ENCODE measurements around the gene CLEC2L. TPM values are rescaled to one million over a fixed set of nuclear protein-coding genes. Genes with fewer than 3 reads are reported as not detected.

Gene CLEC2L
- total and polyA plus RNA-seq, 2 of the 13 experiments (the other 11 are each of a cell fraction or from before 2014, with no cell fraction given) = 0.20 to 0.25 TPM

DNA sequence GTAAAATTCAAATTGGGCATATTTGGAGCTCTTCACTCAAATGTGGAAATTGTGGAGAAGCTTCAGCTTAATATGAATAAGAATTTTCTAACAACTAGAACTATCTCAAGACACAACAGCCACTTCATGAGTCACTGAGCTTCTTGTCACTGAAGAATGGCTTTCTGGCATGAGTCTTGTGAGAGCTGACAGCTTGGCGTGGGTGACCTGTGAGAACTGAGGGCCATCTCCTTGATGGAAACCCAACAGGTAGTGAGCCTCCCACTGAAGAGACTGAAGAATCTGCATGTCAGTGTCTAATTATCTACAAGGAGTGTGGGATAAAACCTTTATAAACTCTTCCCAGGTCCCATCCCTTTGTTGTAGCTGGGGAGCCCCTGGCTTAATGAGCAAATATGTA is 66.0 kb downstream of the CLEC2L start:
- no peak overlapping the region for H2AFZ ChIP-seq (ENCODE audit: low read length)
- WGBS (ENCODE audit: low lambda C conversion rate) = 100% methylated on average over 1 of the region's 1 CpG
- no peak overlapping the region for H3K4me3 ChIP-seq (replicated peaks in 1 of 3; ENCODE audit: insufficient read depth in 1 of 3, low read depth in 2 of 3, low read length in 3 of 3)
- FAIRE-seq (no peak), DNase-seq (ENCODE audit: low spot score) (no peak), ATAC-seq (no peak)
- in situ Hi-C loops (cut with HindIII; ENCODE audit: extremely low pct_ligation_motif_present, low pct_unique_long_range_greater_than_20kb) (no loop called here), intact Hi-C loops (cut with micrococcal nuclease; ENCODE audit: unreplicated experiment) (no loop called here)
- no peaks in the 10 kb centered on the region for H3K4me1 ChIP-seq (ENCODE audit: insufficient read depth, low read length)
- no peaks in the 10 kb centered on the region for H3K9me3 ChIP-seq (ENCODE audit: low read length)
- H3K27ac ChIP-seq (ENCODE audit: extremely low read length, insufficient read depth, low read length) = no peak overlapping the region
- H3K27me3 ChIP-seq (ENCODE audit: control insufficient read depth in 1 of 2, insufficient read depth in 2 of 2, low read length in 2 of 2) = no peaks in the 10 kb centered on the region
- no peaks in the 10 kb centered on the region for H3K79me2 ChIP-seq (ENCODE audit: insufficient read depth, low read length)
- H3K9ac ChIP-seq (ENCODE audit: insufficient read depth, low read depth, low read length) = no peak overlapping the region
- H3K4me2 ChIP-seq (ENCODE audit: low read depth, low read length) = no peak overlapping the region
- peaks cover 26 to 84% of the 10 kb centered on the region in 2 experiments for H3K36me3 ChIP-seq (replicated peaks in 1 of 2; ENCODE audit: control insufficient read depth in 1 of 2, insufficient read depth in 2 of 2, low read length in 2 of 2)
- no peaks in the 10 kb centered on the region for H4K20me1 ChIP-seq (ENCODE audit: insufficient read depth, low read length)
- POLR2A ChIA-PET = no interaction called here
- BruUV-seq (replicated peaks) = no TSS peak
- TF ChIP-seq POLR2G (IDR thresholded peaks at IDR 0.05; ENCODE audit: low read depth, low read length) (no peak), ARNT2 (CRISPR knock-in tag; IDR thresholded peaks at IDR 0.05; ENCODE audit: low read depth) (no peak), ZNF235 (CRISPR knock-in tag; IDR thresholded peaks at IDR 0.05; ENCODE audit: borderline replicate concordance) (no peak), ZNF274 (CRISPR knock-in tag; IDR thresholded peaks at IDR 0.05) (no peak), ZNF558 (CRISPR knock-in tag; IDR thresholded peaks at IDR 0.05; ENCODE audit: borderline replicate concordance) (no peak), ZNF781 (CRISPR knock-in tag; IDR thresholded peaks at IDR 0.05; ENCODE audit: borderline replicate concordance, not compliant biosample characterization) (no peak), ZFP36L2 (CRISPR knock-in tag; IDR thresholded peaks at IDR 0.05) (no peak)
- TF ChIP-seq, protein P1, sequence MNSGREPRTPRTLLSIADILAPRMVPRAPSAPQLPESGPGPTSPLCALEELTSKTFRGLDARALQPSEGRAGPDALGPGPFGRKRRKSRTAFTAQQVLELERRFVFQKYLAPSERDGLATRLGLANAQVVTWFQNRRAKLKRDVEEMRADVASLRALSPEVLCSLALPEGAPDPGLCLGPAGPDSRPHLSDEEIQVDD (CRISPR knock-in tag; IDR thresholded peaks at IDR 0.05; ENCODE audit: borderline replicate concordance) = no peak
- TF ChIP-seq, protein P2, sequence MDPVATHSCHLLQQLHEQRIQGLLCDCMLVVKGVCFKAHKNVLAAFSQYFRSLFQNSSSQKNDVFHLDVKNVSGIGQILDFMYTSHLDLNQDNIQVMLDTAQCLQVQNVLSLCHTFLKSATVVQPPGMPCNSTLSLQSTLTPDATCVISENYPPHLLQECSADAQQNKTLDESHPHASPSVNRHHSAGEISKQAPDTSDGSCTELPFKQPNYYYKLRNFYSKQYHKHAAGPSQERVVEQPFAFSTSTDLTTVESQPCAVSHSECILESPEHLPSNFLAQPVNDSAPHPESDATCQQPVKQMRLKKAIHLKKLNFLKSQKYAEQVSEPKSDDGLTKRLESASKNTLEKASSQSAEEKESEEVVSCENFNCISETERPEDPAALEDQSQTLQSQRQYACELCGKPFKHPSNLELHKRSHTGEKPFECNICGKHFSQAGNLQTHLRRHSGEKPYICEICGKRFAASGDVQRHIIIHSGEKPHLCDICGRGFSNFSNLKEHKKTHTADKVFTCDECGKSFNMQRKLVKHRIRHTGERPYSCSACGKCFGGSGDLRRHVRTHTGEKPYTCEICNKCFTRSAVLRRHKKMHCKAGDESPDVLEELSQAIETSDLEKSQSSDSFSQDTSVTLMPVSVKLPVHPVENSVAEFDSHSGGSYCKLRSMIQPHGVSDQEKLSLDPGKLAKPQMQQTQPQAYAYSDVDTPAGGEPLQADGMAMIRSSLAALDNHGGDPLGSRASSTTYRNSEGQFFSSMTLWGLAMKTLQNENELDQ (CRISPR knock-in tag; IDR thresholded peaks at IDR 0.05; ENCODE audit: borderline replicate concordance) = no peak
- TF ChIP-seq, protein P3, sequence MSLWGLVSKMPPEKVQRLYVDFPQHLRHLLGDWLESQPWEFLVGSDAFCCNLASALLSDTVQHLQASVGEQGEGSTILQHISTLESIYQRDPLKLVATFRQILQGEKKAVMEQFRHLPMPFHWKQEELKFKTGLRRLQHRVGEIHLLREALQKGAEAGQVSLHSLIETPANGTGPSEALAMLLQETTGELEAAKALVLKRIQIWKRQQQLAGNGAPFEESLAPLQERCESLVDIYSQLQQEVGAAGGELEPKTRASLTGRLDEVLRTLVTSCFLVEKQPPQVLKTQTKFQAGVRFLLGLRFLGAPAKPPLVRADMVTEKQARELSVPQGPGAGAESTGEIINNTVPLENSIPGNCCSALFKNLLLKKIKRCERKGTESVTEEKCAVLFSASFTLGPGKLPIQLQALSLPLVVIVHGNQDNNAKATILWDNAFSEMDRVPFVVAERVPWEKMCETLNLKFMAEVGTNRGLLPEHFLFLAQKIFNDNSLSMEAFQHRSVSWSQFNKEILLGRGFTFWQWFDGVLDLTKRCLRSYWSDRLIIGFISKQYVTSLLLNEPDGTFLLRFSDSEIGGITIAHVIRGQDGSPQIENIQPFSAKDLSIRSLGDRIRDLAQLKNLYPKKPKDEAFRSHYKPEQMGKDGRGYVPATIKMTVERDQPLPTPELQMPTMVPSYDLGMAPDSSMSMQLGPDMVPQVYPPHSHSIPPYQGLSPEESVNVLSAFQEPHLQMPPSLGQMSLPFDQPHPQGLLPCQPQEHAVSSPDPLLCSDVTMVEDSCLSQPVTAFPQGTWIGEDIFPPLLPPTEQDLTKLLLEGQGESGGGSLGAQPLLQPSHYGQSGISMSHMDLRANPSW (CRISPR knock-in tag; IDR thresholded peaks at IDR 0.05; ENCODE audit: borderline replicate concordance) = no peak
- TF ChIP-seq, protein P4, sequence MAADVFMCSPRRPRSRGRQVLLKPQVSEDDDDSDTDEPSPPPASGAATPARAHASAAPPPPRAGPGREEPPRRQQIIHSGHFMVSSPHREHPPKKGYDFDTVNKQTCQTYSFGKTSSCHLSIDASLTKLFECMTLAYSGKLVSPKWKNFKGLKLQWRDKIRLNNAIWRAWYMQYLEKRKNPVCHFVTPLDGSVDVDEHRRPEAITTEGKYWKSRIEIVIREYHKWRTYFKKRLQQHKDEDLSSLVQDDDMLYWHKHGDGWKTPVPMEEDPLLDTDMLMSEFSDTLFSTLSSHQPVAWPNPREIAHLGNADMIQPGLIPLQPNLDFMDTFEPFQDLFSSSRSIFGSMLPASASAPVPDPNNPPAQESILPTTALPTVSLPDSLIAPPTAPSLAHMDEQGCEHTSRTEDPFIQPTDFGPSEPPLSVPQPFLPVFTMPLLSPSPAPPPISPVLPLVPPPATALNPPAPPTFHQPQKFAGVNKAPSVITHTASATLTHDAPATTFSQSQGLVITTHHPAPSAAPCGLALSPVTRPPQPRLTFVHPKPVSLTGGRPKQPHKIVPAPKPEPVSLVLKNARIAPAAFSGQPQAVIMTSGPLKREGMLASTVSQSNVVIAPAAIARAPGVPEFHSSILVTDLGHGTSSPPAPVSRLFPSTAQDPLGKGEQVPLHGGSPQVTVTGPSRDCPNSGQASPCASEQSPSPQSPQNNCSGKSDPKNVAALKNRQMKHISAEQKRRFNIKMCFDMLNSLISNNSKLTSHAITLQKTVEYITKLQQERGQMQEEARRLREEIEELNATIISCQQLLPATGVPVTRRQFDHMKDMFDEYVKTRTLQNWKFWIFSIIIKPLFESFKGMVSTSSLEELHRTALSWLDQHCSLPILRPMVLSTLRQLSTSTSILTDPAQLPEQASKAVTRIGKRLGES (CRISPR knock-in tag; IDR thresholded peaks at IDR 0.05; ENCODE audit: borderline replicate concordance) = no peak
- CTCF ChIA-PET (ENCODE audit: low intra/inter-chr PET ratio, low total read pairs) = no interaction called here

All from HepG2 (cell line).